ENCODE measurements around the gene BCL2.

GRCh38 chr18:63367053-63367953 is 47.7 kb upstream of the BCL2 start, which contains the start of gene KDSR:
- no peak for TF ChIP-seq CTCF (IDR thresholded peaks at IDR 0.05; ENCODE audit: low read depth, low read length)
- no peak for TF ChIP-seq EZH2phosphoT487 (IDR thresholded peaks at IDR 0.05; ENCODE audit: low read depth)
